ENCODE measurements around the gene UMODL1. TPM values are rescaled to one million over a fixed set of nuclear protein-coding genes. Genes with fewer than 3 reads are reported as not detected.

Gene UMODL1
- total and polyA plus RNA-seq, 2 of the 13 experiments (the other 11 are each of a cell fraction or from before 2014, with no cell fraction given), result not detected

DNA sequence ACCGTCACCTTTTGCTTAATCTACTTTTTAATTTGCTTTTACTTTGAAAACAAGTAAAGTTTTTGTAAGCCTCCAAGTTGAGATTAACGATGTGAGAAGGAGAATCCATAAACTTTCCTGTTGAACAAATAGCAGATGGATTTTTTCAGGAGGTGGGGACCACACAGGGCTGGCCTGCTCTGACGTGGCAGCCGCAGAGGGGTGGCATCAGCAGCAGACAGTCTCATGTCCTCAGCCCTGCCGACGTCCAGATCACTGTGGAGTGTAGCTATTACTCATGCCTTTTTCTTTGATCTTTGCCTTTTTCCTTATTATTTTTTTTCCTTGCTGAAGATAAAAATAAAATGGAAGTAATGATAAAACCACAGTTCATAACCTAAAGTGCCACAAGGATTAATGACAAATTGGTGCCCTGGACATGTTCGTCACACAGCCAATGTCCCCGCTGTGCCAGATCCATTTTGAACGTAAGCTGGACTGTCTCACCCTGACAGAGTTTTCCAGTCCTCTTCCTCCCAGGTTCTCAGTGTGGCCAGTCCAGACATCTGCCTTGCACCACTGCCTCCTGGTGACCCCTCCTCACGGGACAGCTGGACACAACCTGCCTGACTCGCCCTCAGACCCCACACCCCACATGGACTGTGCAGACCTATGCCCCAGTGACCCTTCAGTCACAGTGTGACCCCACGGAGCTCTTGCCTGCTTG, 45.6 kb upstream of the UMODL1 start:
- H2AFZ ChIP-seq (ENCODE audit: low read length), result no peak overlapping the region
- H3K27me3 ChIP-seq (ENCODE audit: control insufficient read depth in 1 of 2, insufficient read depth in 2 of 2, low read length in 2 of 2), result peaks cover 6 to 58% of the 10 kb centered on the region in 2 experiments
- TF ChIP-seq, protein P1, sequence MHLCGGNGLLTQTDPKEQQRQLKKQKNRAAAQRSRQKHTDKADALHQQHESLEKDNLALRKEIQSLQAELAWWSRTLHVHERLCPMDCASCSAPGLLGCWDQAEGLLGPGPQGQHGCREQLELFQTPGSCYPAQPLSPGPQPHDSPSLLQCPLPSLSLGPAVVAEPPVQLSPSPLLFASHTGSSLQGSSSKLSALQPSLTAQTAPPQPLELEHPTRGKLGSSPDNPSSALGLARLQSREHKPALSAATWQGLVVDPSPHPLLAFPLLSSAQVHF (CRISPR knock-in tag; IDR thresholded peaks at IDR 0.05), result no peak
- FAIRE-seq, result no peak
- in situ Hi-C loops (cut with HindIII; ENCODE audit: extremely low pct_ligation_motif_present, low pct_unique_long_range_greater_than_20kb) (no loop called here), intact Hi-C loops (cut with micrococcal nuclease; ENCODE audit: unreplicated experiment) (no loop called here)
- no peak for ATAC-seq
- no peaks in the 10 kb centered on the region for H4K20me1 ChIP-seq (ENCODE audit: insufficient read depth, low read length)
- H3K9ac ChIP-seq (ENCODE audit: insufficient read depth, low read depth, low read length), result no peak overlapping the region
- no peak overlapping the region for H3K27ac ChIP-seq (ENCODE audit: extremely low read length, insufficient read depth, low read length)
- POLR2A ChIA-PET, result no interaction called here
- WGBS (ENCODE audit: low lambda C conversion rate), result 45% methylated on average over 11 of the region's 12 CpGs
- CTCF ChIA-PET (ENCODE audit: low intra/inter-chr PET ratio, low total read pairs), result no interaction called here
- H3K9me3 ChIP-seq (ENCODE audit: low read length), result no peaks in the 10 kb centered on the region
- no peak overlapping the region for H3K4me2 ChIP-seq (ENCODE audit: low read depth, low read length)
- H3K36me3 ChIP-seq (replicated peaks in 1 of 2; ENCODE audit: control insufficient read depth in 1 of 2, insufficient read depth in 2 of 2, low read length in 2 of 2), result no peaks in the 10 kb centered on the region
- no peak for DNase-seq (ENCODE audit: low spot score)
- no TSS peak for BruUV-seq (replicated peaks)
- no peaks in the 10 kb centered on the region for H3K4me1 ChIP-seq (ENCODE audit: insufficient read depth, low read length)
- no peak overlapping the region for H3K4me3 ChIP-seq (replicated peaks in 1 of 3; ENCODE audit: insufficient read depth in 1 of 3, low read depth in 2 of 3, low read length in 3 of 3)
- H3K79me2 ChIP-seq (ENCODE audit: insufficient read depth, low read length), result no peaks in the 10 kb centered on the region

DNA sequence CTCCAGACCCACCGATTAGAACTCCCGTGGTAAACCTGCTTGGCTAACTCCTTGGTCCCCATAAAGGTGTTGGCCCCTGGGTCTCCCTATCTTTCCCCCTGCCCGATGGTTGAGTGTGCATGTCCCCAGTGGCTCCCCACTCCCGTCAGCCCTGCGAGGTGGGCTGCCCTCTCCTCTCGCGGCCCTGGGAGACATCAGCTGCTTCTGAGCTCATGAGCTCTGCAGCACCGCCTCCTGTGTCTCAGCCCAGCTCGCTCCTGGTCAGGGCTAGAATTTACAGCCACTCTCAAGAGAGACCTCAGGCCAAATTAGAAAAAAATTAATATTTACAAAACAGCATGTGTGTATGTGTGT, 45.1 kb upstream of the UMODL1 start:
- H3K79me2 ChIP-seq (ENCODE audit: insufficient read depth, low read length), result no peaks in the 10 kb centered on the region
- DNase-seq (ENCODE audit: low spot score) (no peak), FAIRE-seq (no peak), ATAC-seq (peak; percentile 30; the same call in 1 of the 3 replicates)
- BruUV-seq (replicated peaks), result no TSS peak
- no peaks in the 10 kb centered on the region for H3K9me3 ChIP-seq (ENCODE audit: low read length)
- in situ Hi-C loops (cut with HindIII; ENCODE audit: extremely low pct_ligation_motif_present, low pct_unique_long_range_greater_than_20kb), result no loop called here
- no peak overlapping the region for H3K9ac ChIP-seq (ENCODE audit: insufficient read depth, low read depth, low read length)
- peaks cover 6 to 55% of the 10 kb centered on the region in 2 experiments for H3K27me3 ChIP-seq (ENCODE audit: control insufficient read depth in 1 of 2, insufficient read depth in 2 of 2, low read length in 2 of 2)
- H4K20me1 ChIP-seq (ENCODE audit: insufficient read depth, low read length), result no peaks in the 10 kb centered on the region
- no peak overlapping the region for H3K27ac ChIP-seq (ENCODE audit: extremely low read length, insufficient read depth, low read length)
- no peaks in the 10 kb centered on the region for H3K4me1 ChIP-seq (ENCODE audit: insufficient read depth, low read length)
- WGBS (ENCODE audit: low lambda C conversion rate), result 53% methylated on average over 5 of the region's 9 CpGs
- intact Hi-C loops (cut with micrococcal nuclease; ENCODE audit: unreplicated experiment), result no loop called here
- no peak overlapping the region for H2AFZ ChIP-seq (ENCODE audit: low read length)
- H3K36me3 ChIP-seq (replicated peaks in 1 of 2; ENCODE audit: control insufficient read depth in 1 of 2, insufficient read depth in 2 of 2, low read length in 2 of 2), result no peaks in the 10 kb centered on the region
- no peak overlapping the region for H3K4me3 ChIP-seq (replicated peaks in 1 of 3; ENCODE audit: insufficient read depth in 1 of 3, low read depth in 2 of 3, low read length in 3 of 3)
- CTCF ChIA-PET (ENCODE audit: low intra/inter-chr PET ratio, low total read pairs), result no interaction called here
- POLR2A ChIA-PET, result no interaction called here
- no peak overlapping the region for H3K4me2 ChIP-seq (ENCODE audit: low read depth, low read length)
- TF ChIP-seq BCL3 (CRISPR knock-in tag; IDR thresholded peaks at IDR 0.05) (no peak), NFE2 (CRISPR knock-in tag; IDR thresholded peaks at IDR 0.05) (no peak), ZNF605 (CRISPR knock-in tag; IDR thresholded peaks at IDR 0.05) (no peak), ZBTB37 (CRISPR knock-in tag; IDR thresholded peaks at IDR 0.05) (no peak)
- TF ChIP-seq, protein P2, sequence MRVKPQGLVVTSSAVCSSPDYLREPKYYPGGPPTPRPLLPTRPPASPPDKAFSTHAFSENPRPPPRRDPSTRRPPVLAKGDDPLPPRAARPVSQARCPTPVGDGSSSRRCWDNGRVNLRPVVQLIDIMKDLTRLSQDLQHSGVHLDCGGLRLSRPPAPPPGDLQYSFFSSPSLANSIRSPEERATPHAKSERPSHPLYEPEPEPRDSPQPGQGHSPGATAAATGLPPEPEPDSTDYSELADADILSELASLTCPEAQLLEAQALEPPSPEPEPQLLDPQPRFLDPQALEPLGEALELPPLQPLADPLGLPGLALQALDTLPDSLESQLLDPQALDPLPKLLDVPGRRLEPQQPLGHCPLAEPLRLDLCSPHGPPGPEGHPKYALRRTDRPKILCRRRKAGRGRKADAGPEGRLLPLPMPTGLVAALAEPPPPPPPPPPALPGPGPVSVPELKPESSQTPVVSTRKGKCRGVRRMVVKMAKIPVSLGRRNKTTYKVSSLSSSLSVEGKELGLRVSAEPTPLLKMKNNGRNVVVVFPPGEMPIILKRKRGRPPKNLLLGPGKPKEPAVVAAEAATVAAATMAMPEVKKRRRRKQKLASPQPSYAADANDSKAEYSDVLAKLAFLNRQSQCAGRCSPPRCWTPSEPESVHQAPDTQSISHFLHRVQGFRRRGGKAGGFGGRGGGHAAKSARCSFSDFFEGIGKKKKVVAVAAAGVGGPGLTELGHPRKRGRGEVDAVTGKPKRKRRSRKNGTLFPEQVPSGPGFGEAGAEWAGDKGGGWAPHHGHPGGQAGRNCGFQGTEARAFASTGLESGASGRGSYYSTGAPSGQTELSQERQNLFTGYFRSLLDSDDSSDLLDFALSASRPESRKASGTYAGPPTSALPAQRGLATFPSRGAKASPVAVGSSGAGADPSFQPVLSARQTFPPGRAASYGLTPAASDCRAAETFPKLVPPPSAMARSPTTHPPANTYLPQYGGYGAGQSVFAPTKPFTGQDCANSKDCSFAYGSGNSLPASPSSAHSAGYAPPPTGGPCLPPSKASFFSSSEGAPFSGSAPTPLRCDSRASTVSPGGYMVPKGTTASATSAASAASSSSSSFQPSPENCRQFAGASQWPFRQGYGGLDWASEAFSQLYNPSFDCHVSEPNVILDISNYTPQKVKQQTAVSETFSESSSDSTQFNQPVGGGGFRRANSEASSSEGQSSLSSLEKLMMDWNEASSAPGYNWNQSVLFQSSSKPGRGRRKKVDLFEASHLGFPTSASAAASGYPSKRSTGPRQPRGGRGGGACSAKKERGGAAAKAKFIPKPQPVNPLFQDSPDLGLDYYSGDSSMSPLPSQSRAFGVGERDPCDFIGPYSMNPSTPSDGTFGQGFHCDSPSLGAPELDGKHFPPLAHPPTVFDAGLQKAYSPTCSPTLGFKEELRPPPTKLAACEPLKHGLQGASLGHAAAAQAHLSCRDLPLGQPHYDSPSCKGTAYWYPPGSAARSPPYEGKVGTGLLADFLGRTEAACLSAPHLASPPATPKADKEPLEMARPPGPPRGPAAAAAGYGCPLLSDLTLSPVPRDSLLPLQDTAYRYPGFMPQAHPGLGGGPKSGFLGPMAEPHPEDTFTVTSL (CRISPR knock-in tag; IDR thresholded peaks at IDR 0.05; ENCODE audit: borderline replicate concordance), result no peak
